ENCODE measurements around the gene CD2BP2.
"Not testable (repeated sequence)": the region's sequence is repeated elsewhere in the genome, so short reads cannot be mapped to it uniquely, and the experiment has no call there.

CD2BP2 gene

DNA sequence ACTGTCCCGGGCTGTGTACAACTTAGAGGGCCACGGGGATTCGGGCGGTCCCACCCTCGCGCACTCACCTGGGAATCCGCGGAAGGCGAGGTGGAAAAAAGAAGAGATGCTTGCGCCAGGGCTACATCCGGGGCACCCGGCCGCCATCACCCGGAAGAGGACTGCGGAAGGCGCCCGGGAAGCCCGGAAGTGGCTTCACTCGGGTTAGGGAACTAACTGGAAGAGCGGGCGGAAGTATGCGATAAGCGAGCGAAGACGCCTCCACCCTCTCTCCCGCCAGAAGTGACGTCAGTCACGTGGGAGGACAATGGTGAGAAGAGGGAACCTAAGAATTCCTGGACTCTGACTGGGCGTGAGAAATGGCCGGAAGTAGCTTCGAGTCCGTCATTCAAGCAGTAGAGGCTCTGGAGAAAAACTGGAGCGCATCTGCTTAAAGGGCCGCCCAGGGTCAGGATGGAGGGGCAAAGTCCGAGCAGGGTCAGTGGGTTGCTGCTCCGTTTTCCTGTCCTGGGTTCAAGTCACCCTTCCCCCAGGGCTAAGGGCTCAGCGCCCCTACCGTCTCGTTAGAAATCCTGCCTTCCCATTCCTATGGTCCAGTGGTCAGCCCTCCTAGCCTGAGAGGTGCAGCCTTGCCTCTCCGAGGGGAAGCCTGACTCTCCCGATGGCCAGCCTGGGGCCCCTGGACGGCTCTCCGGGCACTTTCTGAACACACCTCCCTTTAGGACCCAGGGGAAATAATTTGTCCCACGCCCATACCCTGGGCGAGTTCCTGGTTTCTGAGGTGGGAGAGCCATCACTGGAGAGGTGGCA is at the start of gene CD2BP2:
Gene CD2BP2 (minus strand): TSS at position 165 of the 810 bp plus-strand sequence. CDS start 627 bp downstream, outside the sequence.
- peak; percentile 97 to 99 for DNase-seq

DNA sequence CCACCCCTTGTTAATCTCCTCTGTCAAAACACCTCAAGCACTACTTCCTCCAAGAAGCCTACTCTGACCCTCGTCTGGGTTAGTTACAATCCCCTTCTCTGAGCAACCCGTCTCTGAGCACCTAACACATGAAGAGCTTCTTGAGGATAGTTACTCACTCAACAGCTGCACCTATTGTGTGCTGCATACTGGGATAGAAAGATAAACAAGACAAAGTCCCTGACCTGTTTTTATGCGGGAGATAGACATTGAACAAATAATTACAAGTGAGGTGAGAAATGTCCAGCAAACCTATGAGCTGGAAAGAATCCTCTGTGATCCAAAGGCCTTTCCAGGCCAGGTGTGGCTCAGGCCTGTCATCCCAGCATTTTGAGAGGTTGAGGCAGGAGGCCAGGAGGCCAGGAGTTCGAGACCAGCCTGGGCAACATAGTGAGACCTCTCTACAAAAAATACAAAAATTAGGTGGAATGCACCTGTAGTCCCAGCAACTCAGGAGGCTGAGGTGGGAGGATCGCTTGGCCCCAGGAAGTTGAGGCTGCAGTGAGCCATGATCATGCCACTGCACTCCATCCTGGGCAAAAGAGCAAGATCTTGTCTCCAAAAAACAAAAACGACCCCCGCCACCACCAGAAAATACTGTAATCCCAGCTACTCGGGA is 46.8 kb upstream of the CD2BP2 start:
- DNase-seq, result no peak

DNA sequence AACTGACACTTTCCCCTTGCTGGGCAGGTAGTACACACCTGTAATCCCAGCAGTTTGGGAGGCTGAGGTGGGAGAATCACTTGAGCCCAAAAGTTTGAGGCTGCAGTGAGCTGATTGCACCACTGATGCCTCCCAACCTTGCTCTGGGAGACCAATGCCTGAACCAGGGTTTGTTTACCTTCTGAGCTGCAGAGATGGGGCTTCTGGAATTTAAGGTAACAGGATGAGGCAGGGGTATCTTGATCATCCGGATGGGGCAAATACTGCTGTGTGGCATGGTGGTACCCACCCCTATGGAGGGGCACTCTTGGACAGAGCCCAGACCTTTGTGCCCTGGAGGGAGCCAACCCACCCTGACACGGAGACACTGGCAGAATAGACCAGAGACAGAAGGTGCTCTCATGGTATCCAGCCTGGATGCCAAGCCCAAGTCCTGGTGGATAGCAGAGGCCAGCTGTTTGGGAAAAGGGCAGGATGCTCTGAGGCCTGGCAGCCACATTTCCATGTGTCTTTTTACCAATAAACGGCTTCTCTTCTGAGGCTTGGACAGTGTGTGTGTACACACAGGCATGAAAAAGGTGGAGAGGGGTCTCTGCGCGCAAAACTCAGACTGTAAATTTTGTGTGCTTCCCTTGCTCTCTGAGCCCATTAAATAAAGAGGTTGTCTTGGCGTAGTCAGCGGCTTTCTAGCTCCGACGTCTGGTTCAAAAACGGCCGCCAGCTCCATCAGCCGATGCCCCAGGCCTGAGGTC is 44.5 kb upstream of the CD2BP2 start:
- DNase-seq, result no peak

DNA sequence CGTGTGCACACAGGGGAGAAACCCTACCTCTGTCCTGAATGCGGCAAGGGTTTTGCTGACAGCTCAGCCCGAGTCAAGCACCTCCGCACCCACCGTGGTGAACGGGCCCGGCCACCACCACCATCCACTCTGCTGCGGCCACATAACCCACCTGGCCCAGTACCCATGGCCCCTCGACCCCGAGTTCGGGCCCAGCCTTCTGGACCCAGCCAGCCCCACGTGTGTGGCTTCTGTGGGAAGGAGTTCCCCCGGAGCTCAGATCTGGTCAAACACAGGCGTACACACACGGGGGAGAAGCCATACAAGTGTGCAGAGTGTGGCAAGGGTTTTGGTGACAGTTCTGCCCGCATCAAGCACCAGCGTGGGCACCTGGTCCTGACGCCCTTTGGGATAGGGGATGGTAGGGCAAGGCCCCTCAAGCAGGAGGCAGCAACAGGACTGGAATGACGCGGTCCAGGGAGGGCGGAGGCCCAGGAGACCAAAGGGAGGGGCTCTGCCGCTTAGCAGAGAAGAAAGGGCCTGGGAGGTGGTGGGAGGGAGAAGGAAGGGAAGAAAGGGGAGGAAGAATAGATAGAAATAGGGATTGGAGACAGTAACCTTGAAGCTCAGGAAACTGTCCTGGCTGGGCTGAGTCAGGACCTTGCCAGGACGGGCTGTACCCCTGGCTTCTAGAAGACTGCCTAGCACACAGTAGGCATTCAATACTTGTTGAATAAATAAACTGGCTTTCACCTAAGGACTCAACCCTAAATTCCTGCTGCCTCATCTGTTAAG is 43.7 kb upstream of the CD2BP2 start:
- DNase-seq, result no peak

DNA sequence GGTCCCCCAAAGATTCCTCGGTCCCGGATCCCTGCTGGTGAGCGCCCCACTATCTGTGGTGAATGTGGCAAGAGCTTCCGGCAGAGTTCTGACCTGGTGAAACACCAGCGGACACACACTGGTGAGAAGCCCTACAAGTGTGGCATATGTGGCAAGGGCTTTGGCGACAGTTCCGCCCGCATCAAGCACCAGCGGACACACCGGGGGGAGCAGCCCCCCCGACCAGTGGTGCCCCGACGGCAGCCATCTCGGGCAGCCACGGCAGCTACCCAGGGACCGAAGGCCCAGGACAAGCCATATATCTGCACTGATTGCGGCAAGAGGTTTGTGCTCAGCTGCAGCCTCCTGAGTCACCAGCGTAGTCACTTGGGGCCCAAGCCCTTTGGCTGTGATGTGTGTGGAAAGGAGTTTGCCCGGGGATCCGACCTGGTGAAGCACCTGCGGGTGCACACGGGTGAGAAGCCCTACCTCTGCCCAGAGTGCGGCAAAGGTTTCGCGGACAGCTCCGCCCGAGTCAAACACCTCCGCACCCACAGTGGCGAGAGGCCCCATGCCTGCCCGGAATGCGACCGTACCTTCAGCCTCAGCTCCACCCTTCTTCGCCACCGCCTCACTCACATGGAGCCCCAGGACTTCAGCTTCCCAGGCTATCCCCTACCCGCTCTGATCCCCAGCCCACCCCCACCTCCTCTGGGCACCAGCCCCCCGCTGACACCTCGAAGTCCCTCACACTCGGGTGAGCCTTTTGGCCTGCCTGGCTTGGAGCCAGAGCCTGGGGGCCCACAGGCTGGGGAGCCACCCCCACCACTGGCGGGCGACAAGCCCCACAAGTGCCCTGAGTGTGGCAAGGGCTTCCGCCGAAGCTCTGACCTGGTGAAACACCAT is 42.9 kb upstream of the CD2BP2 start:
- no peak for DNase-seq

DNA sequence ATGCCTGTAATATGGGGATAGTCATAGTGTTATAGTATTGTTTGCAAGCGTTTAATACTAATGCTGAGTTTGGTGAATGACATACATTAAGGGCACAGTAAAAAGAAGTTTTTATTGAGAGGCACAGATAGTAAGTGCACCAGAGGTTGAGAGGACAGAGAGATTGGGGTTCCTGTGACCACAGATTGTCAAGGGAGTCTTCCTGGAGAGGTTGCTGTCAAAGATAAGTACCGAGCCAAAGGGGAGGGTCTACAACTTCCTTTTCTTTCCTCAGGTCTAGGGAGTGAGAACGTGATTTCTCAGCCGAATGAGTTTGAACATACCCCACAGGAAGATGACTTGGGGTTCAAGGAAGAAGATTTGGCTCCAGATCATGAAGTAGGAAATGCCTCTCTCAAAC is 41.9 kb upstream of the CD2BP2 start:
- no peak for DNase-seq

DNA sequence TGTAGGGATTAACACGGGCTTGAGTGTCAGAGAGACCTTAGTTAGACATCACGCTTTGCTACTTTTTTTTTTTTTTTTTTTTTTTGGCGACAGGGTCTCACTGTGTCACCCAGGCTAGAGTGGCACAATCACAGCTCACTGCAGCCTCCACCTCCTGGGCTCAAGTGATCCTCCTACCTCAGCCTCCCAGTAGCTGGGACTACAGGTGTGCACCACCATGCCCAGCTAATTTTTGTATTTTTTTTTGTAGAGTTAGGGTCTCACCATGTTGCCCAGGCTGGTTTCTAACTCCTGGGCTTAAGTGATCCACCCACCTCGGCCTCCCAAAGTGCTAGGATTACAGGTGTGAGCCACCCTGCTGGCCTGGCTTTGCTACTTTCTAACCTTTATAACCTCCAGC is 41.5 kb upstream of the CD2BP2 start:
- DNase-seq, result not testable (repeated sequence)

DNA sequence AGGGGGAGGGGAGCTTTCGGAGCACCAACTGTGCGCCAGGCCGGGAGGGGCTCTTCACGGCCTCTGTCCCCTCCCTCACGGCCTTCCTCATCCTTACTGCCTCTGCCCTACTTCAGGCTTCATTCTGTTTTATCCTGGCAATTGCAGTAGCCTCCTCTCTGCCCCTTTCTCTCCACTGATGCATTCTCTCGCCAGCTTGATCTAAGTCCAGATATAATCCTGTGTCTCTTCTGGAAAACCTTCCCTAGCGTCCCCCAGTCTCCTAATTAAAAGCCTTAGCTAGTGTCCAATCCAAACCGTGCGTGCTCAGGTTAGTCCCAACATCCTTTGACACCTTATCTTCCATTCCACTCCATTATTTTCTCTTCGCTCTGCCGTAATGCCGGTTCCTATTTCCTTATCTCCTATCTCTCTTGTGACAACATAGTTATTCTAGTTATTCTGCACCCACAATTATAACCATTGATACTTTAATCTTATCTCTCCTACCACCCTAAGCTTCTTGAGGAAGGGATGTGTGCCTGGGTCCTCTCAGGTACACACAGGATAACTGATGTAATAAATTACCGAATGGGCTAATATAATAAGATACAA is 41.0 kb upstream of the CD2BP2 start:
- DNase-seq, result no peak

DNA sequence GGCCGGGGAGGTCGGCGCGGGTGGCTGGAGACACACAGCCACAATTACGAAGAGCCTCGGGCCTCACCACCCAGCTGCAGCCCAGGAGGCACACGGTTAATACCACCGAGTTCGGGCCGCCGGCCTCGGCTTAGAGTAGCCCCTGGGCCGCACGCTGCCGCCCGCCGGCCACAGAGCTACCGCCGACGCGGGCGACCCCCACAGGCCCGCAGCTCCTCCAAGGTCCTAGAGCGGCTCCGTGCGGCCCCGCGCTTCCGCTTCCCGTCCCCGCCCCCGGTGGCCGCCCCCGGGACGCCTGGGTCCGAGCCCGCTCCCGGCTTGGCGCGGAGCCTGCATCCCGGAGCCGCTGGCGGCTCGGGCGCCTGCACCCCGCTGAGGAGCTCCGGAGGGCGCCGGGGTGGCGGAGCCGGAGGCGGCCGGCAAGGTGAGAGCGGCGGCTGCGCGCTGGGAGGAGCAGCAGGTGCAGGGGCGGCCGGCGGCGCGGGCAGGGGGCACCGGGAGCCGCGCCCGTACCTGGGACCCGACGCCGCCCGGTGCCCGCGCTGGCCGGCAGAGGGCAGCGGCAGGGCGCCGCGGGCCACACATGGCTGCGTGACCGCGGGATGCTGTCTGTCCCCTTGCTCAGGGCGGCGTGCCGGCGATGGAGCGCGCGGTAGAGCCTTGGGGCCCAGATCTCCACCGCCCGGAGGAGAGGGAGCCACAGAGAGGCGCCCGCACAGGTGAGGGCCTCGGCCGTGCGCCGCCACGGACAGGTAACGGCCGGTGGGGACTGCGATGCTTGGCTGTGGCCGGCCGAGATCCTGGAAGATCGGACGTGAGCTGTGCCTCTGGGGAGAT is 40.3 kb upstream of the CD2BP2 start, which contains the start of gene ZNF48:
Gene ZNF48 (plus strand): TSS at position 266 of the 837 bp plus-strand sequence. CDS start 375 bp downstream, at position 641.
- peak; percentile 91 to 96 for DNase-seq

DNA sequence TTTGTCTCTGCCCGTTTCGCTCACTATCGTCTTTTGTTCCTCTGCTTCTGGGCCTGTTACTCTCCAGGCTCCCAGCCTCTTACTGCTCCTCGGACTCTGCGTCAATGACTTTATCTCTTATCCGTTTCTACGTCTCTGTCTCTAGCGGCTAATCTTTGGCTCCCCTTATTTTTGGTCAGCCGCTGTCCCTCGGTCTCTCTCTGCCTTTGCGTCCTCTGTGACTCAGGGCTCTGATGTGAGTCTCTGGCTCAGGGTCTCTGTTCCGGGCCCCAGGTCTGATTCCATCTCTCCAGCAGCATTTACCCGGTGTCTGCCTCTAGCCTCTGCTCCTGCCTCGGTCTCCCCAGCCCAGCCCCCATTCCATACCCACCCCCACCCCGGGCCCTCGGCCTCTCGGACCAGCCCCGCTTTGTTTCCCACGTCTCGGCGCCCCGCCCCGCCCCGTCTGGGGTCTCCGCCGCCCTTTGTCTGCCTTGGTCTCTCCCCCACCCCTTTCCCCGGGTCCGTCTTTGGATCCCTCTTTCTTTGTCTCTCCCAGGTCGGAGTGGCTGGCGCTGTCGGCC is 39.6 kb upstream of the CD2BP2 start:
- no peak for DNase-seq

DNA sequence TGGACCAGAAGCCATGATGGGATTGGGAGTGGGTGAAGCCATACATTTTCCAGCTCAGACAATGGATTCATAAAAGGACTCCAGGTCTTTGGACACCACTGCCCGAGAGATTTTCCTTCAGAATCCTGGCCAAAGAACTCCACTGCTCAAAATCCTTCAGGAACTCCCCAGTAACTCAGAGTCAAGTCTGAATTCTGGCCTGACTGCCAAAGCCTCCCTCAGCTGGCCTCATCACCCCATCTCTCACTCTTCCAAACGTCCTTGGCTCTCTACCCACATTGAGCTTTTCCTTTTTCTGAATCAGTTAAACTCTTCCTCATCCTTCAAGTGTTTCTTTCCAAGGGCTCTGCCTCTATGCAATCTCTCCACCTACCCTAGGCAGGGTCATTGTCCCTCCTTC is 28.4 kb upstream of the CD2BP2 start:
- no peak for DNase-seq

DNA sequence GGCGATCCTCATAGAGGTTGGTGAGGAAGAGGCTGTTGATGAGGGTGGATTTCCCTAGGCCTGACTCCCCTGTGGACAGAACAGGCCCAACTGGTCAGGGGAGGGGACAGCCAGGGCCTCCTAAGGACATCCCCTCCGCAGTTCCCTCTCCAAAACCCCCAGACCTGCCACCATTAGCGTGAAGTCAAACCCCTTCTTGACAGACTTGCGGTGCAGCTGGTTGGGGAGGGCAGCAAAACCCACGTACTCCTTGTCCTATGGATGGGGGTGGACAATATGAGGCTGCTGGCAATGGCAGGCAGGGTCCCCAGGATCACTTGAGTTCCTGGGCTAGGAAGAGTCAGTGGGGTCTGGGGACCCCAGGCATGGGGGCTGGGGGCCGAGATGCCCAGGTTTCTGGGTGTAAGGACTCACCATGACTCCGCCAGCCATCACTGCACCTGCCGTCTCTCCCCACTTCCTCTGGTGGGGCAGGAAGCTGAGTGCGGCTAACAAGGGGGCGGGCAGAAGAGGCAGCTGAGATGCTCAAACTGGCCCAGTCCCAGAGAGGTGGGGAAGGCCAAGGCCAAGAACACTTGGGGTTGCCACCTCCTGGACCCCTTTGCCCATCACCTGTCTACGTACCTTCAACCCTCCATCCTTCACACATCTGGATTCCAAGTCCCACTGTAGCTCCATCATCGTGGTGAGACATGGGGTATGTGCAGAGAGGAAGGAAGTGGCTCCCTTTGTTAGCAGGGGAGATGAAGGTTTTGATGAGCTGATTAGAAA is 27.2 kb upstream of the CD2BP2 start, which contains the start of gene SEPTIN1:
Gene SEPTIN1 (minus strand): TSS at position 451 of the 771 bp plus-strand sequence. CDS start 19 bp downstream, at position 432.
- DNase-seq, result no peak

DNA sequence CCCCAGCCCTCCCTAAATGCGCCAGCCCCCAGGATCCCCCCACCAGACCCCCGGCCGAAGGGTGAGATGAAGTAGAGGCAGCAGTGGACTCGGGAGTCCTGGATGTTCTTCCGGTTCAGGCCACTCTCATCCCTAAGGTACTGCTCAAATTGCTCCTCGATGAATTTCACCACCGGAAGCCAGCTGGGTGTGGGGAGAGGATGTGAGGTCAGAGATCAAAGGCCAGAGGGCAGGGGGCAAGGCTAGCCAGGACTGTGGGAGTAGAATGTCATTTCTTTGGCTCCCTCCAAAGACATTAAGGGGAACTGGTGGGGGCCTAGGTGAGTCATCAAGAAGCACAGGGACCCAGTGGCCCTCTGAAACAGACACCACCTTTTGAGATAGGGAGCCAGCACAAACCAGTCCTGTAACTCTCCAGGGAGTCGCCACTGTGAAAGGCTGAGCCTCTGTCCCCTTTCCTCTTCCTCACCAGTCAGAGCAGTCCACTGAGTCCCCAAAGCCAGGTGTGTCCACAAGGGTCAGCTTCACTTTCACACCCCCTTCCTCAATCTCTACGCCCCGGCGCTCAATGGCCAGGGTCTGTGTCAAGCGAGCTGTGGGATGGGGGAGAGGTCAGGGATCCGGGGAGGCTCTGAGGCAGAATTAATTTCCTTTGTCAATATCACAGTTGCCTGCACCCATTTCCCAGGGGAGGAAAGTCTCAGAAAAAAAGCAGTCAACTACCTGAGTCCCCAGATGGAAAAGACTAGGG is 26.4 kb upstream of the CD2BP2 start:
- no peak for DNase-seq

DNA sequence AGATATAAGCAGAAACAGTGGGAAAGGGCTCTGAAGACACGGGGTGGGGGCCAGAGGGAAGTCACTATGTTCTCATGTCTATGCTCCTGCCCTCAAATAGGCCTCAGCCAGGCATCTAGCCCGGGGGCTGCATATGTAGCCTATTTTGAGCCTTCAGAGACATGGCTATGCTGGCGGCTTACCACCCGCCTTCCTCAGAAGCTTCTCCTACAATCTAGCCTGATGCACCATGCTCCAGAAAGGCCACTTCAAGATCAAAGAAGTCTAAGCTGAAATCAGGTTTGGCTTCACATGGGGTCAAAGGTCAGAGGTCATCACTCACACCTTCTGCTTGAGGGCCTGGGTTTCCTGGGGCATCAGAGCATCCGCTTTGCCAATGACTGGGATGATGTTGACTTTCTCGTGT is 25.7 kb upstream of the CD2BP2 start:
- no peak for DNase-seq

DNA sequence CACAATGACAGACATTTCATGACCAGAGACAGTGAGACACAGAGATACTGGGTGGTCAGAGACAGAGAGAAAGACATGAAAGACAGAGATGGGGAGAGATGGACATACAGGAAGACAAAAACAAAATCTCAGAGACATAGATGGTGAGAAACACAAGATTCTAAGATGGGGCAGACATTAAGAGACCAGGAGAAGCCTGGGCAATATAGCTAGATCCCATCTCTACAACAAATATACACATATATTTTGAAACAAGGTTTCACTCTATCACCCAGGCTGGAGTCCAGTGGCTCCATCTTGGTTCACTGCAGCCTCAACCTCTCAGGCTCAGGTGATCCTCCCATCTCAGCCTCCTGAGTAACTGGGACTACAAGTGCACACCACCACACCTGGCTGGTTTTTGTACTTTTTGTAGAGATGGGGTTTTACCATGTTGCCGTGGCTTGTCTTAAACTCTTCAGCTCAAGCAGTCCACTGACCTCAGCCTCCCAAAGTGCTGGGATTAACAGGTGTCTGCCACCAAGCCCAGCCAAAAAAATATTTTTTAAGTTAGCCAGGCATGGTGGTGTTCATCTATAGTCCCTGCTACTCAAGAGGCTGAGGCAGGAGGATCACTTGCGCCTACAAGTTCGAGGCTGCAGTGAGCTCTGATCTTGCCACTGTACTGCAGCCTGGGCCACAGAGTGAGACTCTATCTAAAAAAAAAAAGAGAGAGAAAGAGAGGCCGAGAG is 25.1 kb upstream of the CD2BP2 start:
- DNase-seq, result no peak

DNA sequence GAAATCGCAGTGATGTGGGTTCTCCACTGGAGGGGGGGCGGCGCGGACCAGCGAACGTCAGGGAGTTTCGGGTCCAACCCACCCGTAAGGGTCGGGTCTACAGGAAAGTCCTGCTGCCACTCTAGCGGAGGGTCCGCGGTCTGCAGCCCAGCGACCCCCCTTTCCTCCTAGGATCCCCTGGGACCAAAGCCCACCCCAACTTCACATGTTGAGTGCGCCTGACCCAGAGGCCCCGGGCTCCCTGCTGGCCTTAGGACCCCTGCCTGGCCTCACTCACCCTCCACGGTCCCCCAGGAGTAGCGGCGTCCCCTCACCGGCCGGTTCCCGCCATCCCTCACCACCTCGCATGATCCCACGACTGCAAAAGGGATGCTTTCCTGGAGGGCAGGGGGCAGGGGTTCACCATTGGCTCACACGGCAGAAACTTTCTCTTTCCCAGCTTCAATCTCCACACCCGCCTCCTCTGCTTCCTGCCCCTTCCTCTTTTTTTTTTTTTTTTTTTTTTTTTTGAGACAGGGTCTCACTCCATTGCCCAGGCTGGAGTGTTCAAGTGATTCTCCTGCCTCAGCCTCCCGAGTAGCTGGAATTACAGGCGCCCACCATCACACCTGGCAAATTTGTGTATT is 24.2 kb upstream of the CD2BP2 start:
- DNase-seq, result no peak
